HepG2 (cell line): ENCODE results near the gene AFDN. TPM values are rescaled to one million over a fixed set of nuclear protein-coding genes. Genes with fewer than 3 reads are reported as not detected.

ENCODE experiments used
- CCAR2 ChIP-seq: fragments of 200-400 bp; formaldehyde crosslinking; optimal IDR thresholded peaks from 2 replicates; pipeline ENCODE3; 2018; ENCODE audit warnings: low read depth, mild to moderate bottlenecking, low read length, moderate library complexity
- CHCHD3 ChIP-seq: sonication (generic); formaldehyde crosslinking; IDR thresholded peaks from 2 replicates; pipeline ENCODE4 v1.8.0; 2022; ENCODE audit warnings: mild to moderate bottlenecking, missing genetic modification reagents, moderate library complexity
- CHD4 ChIP-seq: fragments of 200-600 bp; sonication (generic); IDR thresholded peaks from 2 replicates; pipeline ENCODE4 v1.7.0; 2017; ENCODE audit warnings: mild to moderate bottlenecking, low read length, borderline replicate concordance
- FLYWCH1 ChIP-seq: sonication (generic); formaldehyde crosslinking; IDR thresholded peaks from 2 replicates; pipeline ENCODE4 v1.8.1; 2023; ENCODE audit warnings: mild to moderate bottlenecking, missing genetic modification reagents
- FUBP1 ChIP-seq: sonication (generic); formaldehyde crosslinking; IDR thresholded peaks from 2 replicates; pipeline ENCODE4 v1.5.1; 2020; ENCODE audit warnings: missing genetic modification reagents, mild to moderate bottlenecking, borderline replicate concordance
- MED13 ChIP-seq: sonication (generic); formaldehyde crosslinking; IDR thresholded peaks from 2 replicates; pipeline ENCODE4 v1.5.0; 2020; ENCODE audit warnings: missing genetic modification reagents
- MEIS2 ChIP-seq: sonication (generic); formaldehyde crosslinking; IDR thresholded peaks from 2 replicates; pipeline ENCODE4 v1.9.0; 2021; ENCODE audit warnings: mild to moderate bottlenecking, missing genetic modification reagents
- NAIF1 ChIP-seq: sonication (generic); formaldehyde crosslinking; IDR thresholded peaks from 2 replicates; pipeline ENCODE4 v1.5.0; 2020; ENCODE audit warnings: mild to moderate bottlenecking, missing genetic modification reagents, borderline replicate concordance
- ZBTB34 ChIP-seq: sonication (generic); formaldehyde crosslinking; IDR thresholded peaks from 2 replicates; pipeline ENCODE4 v1.8.0; 2022; ENCODE audit warnings: mild to moderate bottlenecking, missing genetic modification reagents
- ZBTB8A ChIP-seq: sonication (generic); formaldehyde crosslinking; IDR thresholded peaks from 2 replicates; pipeline ENCODE4 v1.4.0; 2020; ENCODE audit warnings: mild to moderate bottlenecking, low read depth, missing genetic modification reagents, borderline replicate concordance
- ZNF205 ChIP-seq: IDR thresholded peaks from 2 replicates; pipeline ENCODE4 v1.6.1; 2018; ENCODE audit warnings: missing biosample characterization, missing genetic modification reagents
- ZNF619 ChIP-seq: sonication (generic); formaldehyde crosslinking; IDR thresholded peaks from 2 replicates; pipeline ENCODE4 v1.4.0; 2020; ENCODE audit warnings: mild to moderate bottlenecking, missing genetic modification reagents
- ZNF879 ChIP-seq: sonication (generic); formaldehyde crosslinking; IDR thresholded peaks from 2 replicates; pipeline ENCODE4 v1.8.1; 2023; ENCODE audit warnings: missing genetic modification reagents
- ZSCAN25 ChIP-seq: sonication (generic); formaldehyde crosslinking; IDR thresholded peaks from 2 replicates; pipeline ENCODE4 v1.8.0; 2022; ENCODE audit warnings: mild to moderate bottlenecking, missing genetic modification reagents
- polyA plus RNA-seq, 8 experiments: library from polyadenylated mRNA; depleted of rRNA in 3 of 8; stranded (reverse) in 7 of 8; unstranded in 1 of 8; fragments of >200 nt; fragmentation: Illumina TruSeq in 4 of 8; extraction: Trizol in 4 of 8; gene quantifications; 2 replicates each; pipeline versions ENCODE4 v1.2.1 to v1.2.3, GENCODE V29; 2011 to 2016; ENCODE audit warnings: low read depth in 4 of 8, missing spikeins in 1 of 8, mixed read lengths in 1 of 8; ENCODE audit not compliant: insufficient read depth in 1 of 8
- total RNA-seq, 5 experiments: library from RNA; depleted of rRNA; stranded (reverse); fragments of >200 nt; fragmentation: Illumina TruSeq; extraction: Trizol; gene quantifications; 2 replicates each; pipeline ENCODE4 v1.2.3, GENCODE V29; 2016; ENCODE audit warnings: low read depth in 1 of 5
- TF ChIP-seq, protein P1 (sequence below): sonication (generic); formaldehyde crosslinking; conservative IDR thresholded peaks from 2 replicates; pipeline ENCODE4 v1.8.0; 2022; ENCODE audit warnings: missing genetic modification reagents
- TF ChIP-seq, protein P2 (sequence below): sonication (generic); formaldehyde crosslinking; IDR thresholded peaks from 2 replicates; pipeline ENCODE4 v1.4.0; 2020; ENCODE audit warnings: missing genetic modification reagents, borderline replicate concordance
- TF ChIP-seq, protein P3 (sequence below): IDR thresholded peaks from 2 replicates; pipeline ENCODE4 v1.6.1; 2016

AFDN gene
- total and polyA plus RNA-seq, 2 of the 13 experiments (the other 11 are each of a cell fraction or from before 2014, with no cell fraction given): 136 to 151 TPM

DNA sequence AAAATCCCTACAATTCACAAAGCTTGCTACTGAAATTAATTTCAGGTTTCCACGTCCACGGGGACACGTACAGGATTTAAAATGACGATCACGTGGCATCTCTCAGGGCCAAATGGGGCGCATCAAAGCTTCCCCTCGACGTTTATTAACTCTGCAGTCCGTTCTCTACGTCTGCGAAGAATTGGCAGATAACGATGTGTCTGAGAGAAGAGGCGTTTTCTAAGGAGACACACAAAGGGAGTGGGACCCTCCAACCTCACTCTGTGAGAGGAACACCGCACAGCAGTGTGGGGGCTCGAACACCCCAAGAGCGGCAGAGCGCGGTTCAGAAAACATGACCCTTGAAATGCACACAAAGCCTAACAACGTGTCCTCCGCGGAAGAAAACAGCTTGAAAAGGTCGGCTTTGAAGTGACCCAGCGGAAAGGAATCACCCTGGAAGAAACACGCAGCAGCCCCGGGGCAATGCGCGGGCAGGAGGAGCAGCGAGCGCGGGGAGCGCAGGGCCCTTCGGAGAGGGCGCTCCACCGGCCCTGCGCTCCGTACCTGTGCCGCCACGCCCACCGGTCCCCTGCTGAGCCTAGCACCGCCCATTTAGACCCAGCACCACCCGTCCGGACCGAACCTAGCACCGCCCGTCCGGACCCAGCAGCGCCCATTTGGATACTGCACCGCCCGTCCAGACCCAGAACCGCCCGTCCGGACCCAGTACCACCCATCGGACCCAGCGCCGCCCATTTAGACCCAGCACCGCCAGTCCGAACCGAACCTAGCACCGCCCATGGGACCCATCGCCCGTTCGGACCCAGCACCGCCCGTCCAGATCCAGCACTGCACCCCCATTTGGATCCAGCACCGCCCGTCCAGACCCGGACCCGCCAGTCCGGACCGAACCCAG, 1.1 kb upstream of the AFDN start (continued):
- no peak for TF ChIP-seq ZNF205 (CRISPR knock-in tag)
- TF ChIP-seq CHD4: peak; percentile 95
- TF ChIP-seq NAIF1 (CRISPR knock-in tag): 0 out of 2 replicates have a peak, but pooled peaks have one; percentile 56
- TF ChIP-seq ZBTB34 (CRISPR knock-in tag): 0 out of 2 replicates have a peak, but pooled peaks have one; percentile 24
- no peak for TF ChIP-seq CCAR2
- TF ChIP-seq, protein P1, sequence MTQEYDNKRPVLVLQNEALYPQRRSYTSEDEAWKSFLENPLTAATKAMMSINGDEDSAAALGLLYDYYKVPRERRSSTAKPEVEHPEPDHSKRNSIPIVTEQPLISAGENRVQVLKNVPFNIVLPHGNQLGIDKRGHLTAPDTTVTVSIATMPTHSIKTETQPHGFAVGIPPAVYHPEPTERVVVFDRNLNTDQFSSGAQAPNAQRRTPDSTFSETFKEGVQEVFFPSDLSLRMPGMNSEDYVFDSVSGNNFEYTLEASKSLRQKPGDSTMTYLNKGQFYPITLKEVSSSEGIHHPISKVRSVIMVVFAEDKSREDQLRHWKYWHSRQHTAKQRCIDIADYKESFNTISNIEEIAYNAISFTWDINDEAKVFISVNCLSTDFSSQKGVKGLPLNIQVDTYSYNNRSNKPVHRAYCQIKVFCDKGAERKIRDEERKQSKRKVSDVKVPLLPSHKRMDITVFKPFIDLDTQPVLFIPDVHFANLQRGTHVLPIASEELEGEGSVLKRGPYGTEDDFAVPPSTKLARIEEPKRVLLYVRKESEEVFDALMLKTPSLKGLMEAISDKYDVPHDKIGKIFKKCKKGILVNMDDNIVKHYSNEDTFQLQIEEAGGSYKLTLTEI (CRISPR knock-in tag): no peak
- TF ChIP-seq FUBP1 (CRISPR knock-in tag): no peak
- no peak for TF ChIP-seq ZNF879
- 0 out of 2 replicates have a peak, but pooled peaks have one; percentile 13 for TF ChIP-seq MED13 (CRISPR knock-in tag)
- TF ChIP-seq, protein P2, sequence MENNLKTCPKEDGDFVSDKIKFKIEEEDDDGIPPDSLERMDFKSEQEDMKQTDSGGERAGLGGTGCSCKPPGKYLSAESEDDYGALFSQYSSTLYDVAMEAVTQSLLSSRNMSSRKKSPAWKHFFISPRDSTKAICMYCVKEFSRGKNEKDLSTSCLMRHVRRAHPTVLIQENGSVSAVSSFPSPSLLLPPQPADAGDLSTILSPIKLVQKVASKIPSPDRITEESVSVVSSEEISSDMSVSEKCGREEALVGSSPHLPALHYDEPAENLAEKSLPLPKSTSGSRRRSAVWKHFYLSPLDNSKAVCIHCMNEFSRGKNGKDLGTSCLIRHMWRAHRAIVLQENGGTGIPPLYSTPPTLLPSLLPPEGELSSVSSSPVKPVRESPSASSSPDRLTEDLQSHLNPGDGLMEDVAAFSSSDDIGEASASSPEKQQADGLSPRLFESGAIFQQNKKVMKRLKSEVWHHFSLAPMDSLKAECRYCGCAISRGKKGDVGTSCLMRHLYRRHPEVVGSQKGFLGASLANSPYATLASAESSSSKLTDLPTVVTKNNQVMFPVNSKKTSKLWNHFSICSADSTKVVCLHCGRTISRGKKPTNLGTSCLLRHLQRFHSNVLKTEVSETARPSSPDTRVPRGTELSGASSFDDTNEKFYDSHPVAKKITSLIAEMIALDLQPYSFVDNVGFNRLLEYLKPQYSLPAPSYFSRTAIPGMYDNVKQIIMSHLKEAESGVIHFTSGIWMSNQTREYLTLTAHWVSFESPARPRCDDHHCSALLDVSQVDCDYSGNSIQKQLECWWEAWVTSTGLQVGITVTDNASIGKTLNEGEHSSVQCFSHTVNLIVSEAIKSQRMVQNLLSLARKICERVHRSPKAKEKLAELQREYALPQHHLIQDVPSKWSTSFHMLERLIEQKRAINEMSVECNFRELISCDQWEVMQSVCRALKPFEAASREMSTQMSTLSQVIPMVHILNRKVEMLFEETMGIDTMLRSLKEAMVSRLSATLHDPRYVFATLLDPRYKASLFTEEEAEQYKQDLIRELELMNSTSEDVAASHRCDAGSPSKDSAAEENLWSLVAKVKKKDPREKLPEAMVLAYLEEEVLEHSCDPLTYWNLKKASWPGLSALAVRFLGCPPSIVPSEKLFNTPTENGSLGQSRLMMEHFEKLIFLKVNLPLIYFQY (CRISPR knock-in tag): peak; percentile 100
- TF ChIP-seq CHCHD3 (CRISPR knock-in tag): no peak
- TF ChIP-seq FLYWCH1 (CRISPR knock-in tag): 0 out of 2 replicates have a peak, but pooled peaks have one; percentile 65
- TF ChIP-seq ZSCAN25 (CRISPR knock-in tag): no peak
- TF ChIP-seq, protein P3, sequence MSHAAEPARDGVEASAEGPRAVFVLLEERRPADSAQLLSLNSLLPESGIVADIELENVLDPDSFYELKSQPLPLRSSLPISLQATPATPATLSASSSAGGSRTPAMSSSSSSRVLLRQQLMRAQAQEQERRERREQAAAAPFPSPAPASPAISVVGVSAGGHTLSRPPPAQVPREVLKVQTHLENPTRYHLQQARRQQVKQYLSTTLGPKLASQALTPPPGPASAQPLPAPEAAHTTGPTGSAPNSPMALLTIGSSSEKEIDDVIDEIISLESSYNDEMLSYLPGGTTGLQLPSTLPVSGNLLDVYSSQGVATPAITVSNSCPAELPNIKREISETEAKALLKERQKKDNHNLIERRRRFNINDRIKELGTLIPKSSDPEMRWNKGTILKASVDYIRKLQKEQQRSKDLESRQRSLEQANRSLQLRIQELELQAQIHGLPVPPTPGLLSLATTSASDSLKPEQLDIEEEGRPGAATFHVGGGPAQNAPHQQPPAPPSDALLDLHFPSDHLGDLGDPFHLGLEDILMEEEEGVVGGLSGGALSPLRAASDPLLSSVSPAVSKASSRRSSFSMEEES (CRISPR knock-in tag): no peak
- no peak for TF ChIP-seq ZBTB8A
- no peak for TF ChIP-seq ZNF619 (CRISPR knock-in tag)
- no peak for TF ChIP-seq MEIS2 (CRISPR knock-in tag)
